Mucosa of rectum (tissue), 2 donors: ENCODE measurements around the gene SH3BGR.

Experiments
- H3K27ac ChIP-seq, 2 donors: one replicate each; pipeline ENCODE4 v1.7.0; 2013; ENCODE audit warnings: inconsistent platforms in 2 of 2, low read depth in 2 of 2, low read length in 2 of 2
- H3K27me3 ChIP-seq, 2 donors: one replicate each; pipeline ENCODE4 v1.7.0; 2013; ENCODE audit warnings: low read length in 2 of 2; ENCODE audit not compliant: control insufficient read depth in 2 of 2, insufficient read depth in 2 of 2
- H3K36me3 ChIP-seq, 2 donors: one replicate each; pipeline ENCODE4 v1.7.0; 2013; ENCODE audit warnings: low read length in 2 of 2; ENCODE audit not compliant: control insufficient read depth in 2 of 2, insufficient read depth in 2 of 2
- H3K4me1 ChIP-seq, 2 donors: one replicate each; pipeline ENCODE4 v1.7.0; 2013; ENCODE audit warnings: low read length in 2 of 2, mild to moderate bottlenecking in 1 of 2; ENCODE audit not compliant: control insufficient read depth in 2 of 2, insufficient read depth in 2 of 2
- H3K4me3 ChIP-seq, 2 donors: one replicate each; pipeline ENCODE4 v1.7.0; 2013; ENCODE audit warnings: low read length in 2 of 2
- H3K9ac ChIP-seq, 2 donors: one replicate each; pipeline ENCODE4 v1.7.0; 2013; ENCODE audit warnings: low read length in 2 of 2, low read depth in 1 of 2, mild to moderate bottlenecking in 1 of 2
- H3K9me3 ChIP-seq, 2 donors: one replicate each; pipeline ENCODE4 v1.7.0; 2013; ENCODE audit warnings: low read length in 2 of 2; ENCODE audit not compliant: control insufficient read depth in 2 of 2
- donor health status: healthy.
- donor health status: Normal muscosa, but diverticular disease.

SH3BGR gene

GRCh38 chr21:39564200-39564599 is 112.4 kb downstream of the SH3BGR start:
- peaks cover 7 to 27% of the 10 kb centered on the region in 2 donors for H3K4me1 ChIP-seq
- H3K9ac ChIP-seq: no peak overlapping the region
- no peaks in the 10 kb centered on the region for H3K27me3 ChIP-seq
- H3K27ac ChIP-seq: no peak overlapping the region
- H3K4me3 ChIP-seq: no peak overlapping the region
- no peaks in the 10 kb centered on the region for H3K9me3 ChIP-seq
- H3K36me3 ChIP-seq: no peaks in the 10 kb centered on the region
